Measurements from ENCODE around the gene SERPINB7. TPM values are rescaled to one million over a fixed set of nuclear protein-coding genes. Genes with fewer than 3 reads are reported as not detected.

Gene SERPINB7
- total and polyA plus RNA-seq, 10 of the 15 experiments (the other 5 are each of a cell fraction or from before 2014, with no cell fraction given), result not detected

DNA sequence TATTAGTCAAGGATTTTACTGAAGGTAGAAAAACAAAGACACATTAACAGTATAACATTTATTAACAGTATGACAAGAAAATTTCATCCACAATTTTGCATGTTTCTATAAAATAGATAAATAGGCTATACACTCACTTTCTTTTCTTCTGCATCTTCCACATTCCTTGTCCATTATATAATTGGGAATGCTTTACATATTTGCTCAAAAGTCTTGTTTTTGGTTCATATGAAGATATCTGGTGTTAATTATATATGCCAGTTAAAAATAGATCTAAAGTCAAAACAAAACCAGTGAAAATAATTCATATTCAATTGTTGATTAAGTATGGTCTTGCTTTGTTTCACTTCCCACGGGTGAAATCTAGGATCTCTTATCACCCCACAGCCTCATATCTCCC, 53.4 kb downstream of the SERPINB7 start:
- no peak for ATAC-seq
- intact Hi-C loops (cut with micrococcal nuclease; ENCODE audit: unreplicated experiment) (no loop called here), in situ Hi-C loops (cut with MboI) (no loop called here)
- no peak for DNase-seq (ENCODE audit: low read depth, low spot score)
- Histone ChIP-seq H3K4me1 (ENCODE audit: control insufficient read depth, insufficient read depth, low read length) (peaks cover 14% of the 10 kb centered on the region; the same call in 1 of the 2 replicates), H3K4me2 (ENCODE audit: control insufficient read depth, insufficient read depth) (no peak overlapping the region), H3K27me3 (replicated peaks in 1 of 2; ENCODE audit: control insufficient read depth in 2 of 2, insufficient read depth in 2 of 2, low read length in 1 of 2) (no peaks in the 10 kb centered on the region), H3K36me3 (ENCODE audit: control insufficient read depth in 2 of 2, insufficient read depth in 2 of 2, low read length in 1 of 2) (no peaks in the 10 kb centered on the region), H3K9ac (ENCODE audit: control insufficient read depth, insufficient read depth, low read length) (no peak overlapping the region), H4K20me1 (ENCODE audit: control insufficient read depth, insufficient read depth) (no peaks in the 10 kb centered on the region), H3K4me3 (no peak overlapping the region), H3K9me3 (replicated peaks; ENCODE audit: control insufficient read depth, insufficient read depth, low read length) (no peaks in the 10 kb centered on the region), H3K27ac (ENCODE audit: control insufficient read depth, insufficient read depth) (no peak overlapping the region), H2AFZ (ENCODE audit: control insufficient read depth, low read depth, low read length) (no peak overlapping the region), H3K79me2 (ENCODE audit: control insufficient read depth, insufficient read depth, low read length) (no peaks in the 10 kb centered on the region)
- WGBS (ENCODE audit: insufficient coverage, insufficient replicate concordance, low lambda C conversion rate, missing lambda C conversion rate), result 43% methylated on average over 1 of the region's 1 CpG
- POLR2A ChIA-PET, result no interaction called here
- no peak for FAIRE-seq
- SMC1A ChIA-PET (ENCODE audit: uncharacterized antibody, unreplicated experiment), result no interaction called here
- no TSS peak for BruUV-seq (replicated peaks)
- CTCF ChIA-PET, result interaction anchor here (0.6 to 1.2 kb wide), 2 partner anchors 15 to 26 kb away, joined by 3 read pairs; no protein-coding TSS in a partner anchor
- RAD21 ChIA-PET (ENCODE audit: unreplicated experiment), result interaction anchor here (2.7 kb wide), 1 partner anchor 107 kb away, joined by 12 read pairs; no protein-coding TSS in a partner anchor
- TF ChIP-seq NFYA (IDR thresholded peaks at IDR 0.05; ENCODE audit: borderline replicate concordance, low read depth, low read length) (no peak), NR2C1 (IDR thresholded peaks at IDR 0.05) (no peak), BRCA1 (IDR thresholded peaks at IDR 0.05; ENCODE audit: low read depth, low read length) (no peak), POLR2AphosphoS5 (IDR thresholded peaks at IDR 0.05; ENCODE audit: low read length) (no peak), NRF1 (conservative IDR thresholded peaks at IDR 0.05; ENCODE audit: low read depth, low read length) (no peak), SP1 (IDR thresholded peaks at IDR 0.05; ENCODE audit: low read depth, low read length) (no peak), MYC (IDR thresholded peaks at IDR 0.05; ENCODE audit: insufficient read depth, insufficient read length, insufficient replicate concordance, low read length, severe bottlenecking) (no peak)
- TF ChIP-seq, protein P1, sequence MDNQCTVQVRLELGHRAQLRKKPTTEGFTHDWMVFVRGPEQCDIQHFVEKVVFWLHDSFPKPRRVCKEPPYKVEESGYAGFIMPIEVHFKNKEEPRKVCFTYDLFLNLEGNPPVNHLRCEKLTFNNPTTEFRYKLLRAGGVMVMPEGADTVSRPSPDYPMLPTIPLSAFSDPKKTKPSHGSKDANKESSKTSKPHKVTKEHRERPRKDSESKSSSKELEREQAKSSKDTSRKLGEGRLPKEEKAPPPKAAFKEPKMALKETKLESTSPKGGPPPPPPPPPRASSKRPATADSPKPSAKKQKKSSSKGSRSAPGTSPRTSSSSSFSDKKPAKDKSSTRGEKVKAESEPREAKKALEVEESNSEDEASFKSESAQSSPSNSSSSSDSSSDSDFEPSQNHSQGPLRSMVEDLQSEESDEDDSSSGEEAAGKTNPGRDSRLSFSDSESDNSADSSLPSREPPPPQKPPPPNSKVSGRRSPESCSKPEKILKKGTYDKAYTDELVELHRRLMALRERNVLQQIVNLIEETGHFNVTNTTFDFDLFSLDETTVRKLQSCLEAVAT (IDR thresholded peaks at IDR 0.05), result no peak
- TF ChIP-seq, protein P2, sequence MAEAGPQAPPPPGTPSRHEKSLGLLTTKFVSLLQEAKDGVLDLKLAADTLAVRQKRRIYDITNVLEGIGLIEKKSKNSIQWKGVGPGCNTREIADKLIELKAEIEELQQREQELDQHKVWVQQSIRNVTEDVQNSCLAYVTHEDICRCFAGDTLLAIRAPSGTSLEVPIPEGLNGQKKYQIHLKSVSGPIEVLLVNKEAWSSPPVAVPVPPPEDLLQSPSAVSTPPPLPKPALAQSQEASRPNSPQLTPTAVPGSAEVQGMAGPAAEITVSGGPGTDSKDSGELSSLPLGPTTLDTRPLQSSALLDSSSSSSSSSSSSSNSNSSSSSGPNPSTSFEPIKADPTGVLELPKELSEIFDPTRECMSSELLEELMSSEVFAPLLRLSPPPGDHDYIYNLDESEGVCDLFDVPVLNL (IDR thresholded peaks at IDR 0.05; ENCODE audit: low read depth, low read length), result no peak
- TF ChIP-seq, protein P3, sequence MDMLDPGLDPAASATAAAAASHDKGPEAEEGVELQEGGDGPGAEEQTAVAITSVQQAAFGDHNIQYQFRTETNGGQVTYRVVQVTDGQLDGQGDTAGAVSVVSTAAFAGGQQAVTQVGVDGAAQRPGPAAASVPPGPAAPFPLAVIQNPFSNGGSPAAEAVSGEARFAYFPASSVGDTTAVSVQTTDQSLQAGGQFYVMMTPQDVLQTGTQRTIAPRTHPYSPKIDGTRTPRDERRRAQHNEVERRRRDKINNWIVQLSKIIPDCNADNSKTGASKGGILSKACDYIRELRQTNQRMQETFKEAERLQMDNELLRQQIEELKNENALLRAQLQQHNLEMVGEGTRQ (IDR thresholded peaks at IDR 0.05; ENCODE audit: borderline replicate concordance, low read depth, low read length), result no peak
- TF ChIP-seq, protein P4, sequence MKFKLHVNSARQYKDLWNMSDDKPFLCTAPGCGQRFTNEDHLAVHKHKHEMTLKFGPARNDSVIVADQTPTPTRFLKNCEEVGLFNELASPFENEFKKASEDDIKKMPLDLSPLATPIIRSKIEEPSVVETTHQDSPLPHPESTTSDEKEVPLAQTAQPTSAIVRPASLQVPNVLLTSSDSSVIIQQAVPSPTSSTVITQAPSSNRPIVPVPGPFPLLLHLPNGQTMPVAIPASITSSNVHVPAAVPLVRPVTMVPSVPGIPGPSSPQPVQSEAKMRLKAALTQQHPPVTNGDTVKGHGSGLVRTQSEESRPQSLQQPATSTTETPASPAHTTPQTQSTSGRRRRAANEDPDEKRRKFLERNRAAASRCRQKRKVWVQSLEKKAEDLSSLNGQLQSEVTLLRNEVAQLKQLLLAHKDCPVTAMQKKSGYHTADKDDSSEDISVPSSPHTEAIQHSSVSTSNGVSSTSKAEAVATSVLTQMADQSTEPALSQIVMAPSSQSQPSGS (IDR thresholded peaks at IDR 0.05; ENCODE audit: low read length), result no peak
